ENCODE measurements around the gene CES4A.
"Not testable (repeated sequence)": the region's sequence is repeated elsewhere in the genome, so short reads cannot be mapped to it uniquely, and the experiment has no call there.

The CES4A gene

DNA sequence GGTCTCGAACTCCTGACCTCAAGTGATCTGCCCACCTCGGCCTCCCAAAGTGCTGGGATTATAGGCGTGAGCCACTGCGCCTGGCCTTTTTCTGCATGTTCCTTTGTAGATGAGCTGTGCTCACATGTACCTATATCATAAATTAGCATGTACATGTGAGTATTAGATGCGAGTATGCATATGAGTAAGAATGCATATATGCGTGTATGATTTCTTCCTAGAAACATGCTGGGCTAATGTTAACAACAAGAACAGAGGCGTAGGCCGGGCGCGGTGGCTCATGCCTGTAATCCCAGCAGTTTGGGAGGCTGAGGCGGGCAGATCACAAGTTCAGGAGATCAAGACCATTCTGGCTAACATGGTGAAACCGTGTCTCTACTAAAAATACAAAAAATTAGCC, 5.2 kb downstream of the CES4A start:
- DNase-seq: not testable (repeated sequence)

DNA sequence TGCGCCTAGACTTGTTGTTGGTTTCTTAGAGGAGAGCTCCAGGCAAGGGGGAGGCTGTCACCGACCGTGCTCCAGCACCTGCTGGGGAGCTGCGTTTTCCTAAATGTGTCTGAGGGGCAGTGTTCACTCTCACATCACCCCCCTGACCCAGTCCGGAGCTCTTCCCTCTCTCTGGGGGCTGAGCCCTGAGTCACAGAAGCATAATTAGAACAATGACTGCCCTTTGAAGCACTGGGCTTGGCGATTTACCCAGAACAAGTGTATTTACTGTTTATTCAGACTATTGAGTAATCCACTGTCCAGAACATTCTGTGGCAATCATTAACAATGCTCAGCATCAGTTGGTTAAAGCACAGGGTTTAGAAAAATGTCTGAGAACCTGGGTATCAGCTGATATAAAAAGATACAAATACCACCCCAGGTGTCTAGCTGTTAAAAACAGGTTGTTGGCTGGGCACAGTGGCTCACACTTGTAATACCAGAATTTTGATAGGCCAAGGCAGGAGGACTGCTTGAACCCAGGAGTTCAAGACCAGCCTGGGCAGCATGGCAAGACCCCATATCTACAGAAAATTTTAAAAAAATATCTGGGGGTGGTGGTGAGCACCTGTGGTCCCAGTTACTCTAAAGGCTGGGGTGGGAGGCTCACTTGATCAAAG, 8.1 kb downstream of the CES4A start:
- DNase-seq: no peak

DNA sequence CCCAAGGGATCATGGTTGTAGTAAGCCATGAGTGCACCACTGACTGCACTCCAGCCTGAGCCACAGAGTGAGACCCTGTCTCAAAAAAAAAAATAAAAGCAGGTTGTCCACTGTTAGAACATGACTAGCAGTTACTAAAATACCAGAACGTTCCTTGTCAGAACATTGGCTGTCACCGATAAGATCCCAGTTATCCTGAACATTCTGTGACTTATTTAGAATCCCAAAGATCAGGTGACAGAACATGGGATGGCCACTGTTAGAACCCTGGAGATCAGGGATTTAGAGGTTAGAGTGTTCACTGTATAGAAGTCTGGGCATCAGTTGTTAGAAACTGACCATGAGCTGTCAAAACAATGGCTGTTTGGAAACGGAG, 8.6 kb downstream of the CES4A start:
- no peak for DNase-seq

DNA sequence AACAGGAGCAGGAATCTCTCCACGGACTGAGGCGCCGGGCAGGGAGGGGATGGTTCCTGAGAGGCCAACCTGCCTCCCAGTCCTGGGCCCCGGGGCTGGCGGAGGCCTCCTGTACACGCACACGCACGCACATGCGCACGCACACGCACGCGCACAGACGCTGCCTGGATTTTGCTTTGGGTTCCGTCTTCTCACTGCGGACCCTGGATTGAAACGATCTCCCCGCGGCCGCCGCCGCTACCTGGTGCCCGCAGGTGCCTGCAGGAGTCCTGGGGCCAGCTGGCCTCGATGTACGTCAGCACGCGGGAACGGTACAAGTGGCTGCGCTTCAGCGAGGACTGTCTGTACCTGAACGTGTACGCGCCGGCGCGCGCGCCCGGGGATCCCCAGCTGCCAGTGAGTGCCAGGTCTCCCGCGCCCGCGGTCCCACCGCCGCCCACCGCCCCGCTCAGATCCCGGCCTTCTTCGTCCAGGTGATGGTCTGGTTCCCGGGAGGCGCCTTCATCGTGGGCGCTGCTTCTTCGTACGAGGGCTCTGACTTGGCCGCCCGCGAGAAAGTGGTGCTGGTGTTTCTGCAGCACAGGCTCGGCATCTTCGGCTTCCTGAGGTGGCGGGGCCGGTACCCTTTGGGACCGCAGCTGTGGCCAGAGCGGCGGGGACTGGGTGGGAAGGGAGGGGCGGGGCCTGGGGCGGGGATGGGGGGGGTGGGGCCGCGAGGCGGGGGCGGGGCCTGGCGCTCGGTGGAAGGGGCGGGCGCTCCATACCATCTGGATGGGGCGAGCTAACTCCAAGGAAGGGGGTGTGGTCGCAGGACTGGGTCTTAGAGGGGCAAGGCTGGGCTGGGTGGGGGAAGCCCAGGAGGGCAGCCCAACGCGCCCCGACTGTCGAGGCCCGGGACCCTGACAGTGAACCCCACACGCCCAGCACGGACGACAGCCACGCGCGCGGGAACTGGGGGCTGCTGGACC, 12.3 kb downstream of the CES4A start:
- DNase-seq: peak; percentile 47 to 54

DNA sequence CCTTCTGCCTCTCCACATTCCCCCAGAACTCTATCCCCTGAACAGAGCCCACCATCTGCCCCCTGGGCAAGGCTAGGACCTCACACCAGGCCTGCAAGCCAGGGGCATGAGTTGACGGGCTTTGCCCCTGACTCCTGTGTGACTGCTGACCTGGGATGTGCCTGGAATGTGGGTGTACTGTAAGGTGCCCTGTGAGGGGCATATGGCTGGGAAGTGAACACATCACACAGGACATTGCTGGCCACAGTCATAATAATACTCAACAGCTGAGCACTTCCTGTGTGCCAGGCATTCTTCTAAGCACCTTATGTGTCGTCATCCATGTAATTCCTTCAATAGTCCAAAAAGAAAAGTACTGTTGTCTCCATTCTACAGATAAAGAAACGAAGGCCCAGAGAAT, 13.3 kb downstream of the CES4A start:
- DNase-seq: no peak

DNA sequence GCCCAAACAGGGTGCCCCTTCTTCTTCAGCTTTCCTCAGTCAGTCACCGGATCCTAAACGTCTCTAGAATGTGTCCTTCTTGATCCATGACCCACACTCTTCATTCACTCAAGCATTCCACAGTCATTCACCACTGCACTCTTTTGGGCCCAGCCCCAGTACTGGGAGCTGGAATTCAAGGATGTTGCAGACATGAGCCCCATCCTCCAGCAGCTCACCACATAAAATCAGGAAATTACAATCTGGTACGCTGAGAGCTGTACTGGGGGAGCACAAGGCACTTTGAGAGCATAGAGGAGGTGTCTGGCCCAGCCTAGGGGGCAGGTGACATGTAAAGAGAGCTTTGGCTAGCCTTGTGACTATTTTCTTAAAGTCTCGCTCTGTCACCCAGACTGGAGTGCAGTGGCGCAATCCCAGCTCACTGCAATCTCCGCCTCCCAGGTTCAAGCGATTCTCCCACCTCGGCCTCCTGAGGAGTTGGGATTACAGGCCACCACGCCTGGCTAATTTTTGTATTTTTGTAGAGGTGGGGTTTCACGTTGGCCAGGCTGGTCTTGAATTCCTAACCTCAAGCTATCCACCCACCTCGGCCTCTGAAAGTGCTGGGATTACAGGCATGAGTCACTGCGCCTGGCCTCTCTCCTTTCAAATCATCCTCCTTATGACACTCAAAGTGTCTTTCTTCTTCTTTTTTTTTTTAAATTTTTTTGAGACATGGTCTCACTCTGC, 18.7 kb downstream of the CES4A start:
- no peak for DNase-seq

DNA sequence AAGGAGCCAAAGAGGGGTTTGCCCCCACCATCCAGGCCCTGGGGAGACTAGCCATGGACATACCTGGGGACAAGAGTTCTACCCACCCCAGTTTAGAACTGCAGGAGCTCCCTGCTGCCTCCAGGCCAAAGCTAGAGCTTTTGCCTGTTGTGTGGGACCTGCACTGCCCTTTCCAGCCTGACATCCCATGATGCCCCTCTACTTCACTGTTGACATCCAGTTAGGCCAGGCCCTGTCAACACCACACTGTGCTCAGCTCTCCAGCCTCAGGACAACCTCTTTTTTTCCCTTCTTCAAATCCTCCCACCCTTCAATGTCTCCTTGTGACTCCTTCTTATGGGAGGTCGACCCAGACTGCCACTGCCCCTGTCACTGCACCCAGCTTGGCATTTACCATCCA, 20.8 kb downstream of the CES4A start:
- no peak for DNase-seq

DNA sequence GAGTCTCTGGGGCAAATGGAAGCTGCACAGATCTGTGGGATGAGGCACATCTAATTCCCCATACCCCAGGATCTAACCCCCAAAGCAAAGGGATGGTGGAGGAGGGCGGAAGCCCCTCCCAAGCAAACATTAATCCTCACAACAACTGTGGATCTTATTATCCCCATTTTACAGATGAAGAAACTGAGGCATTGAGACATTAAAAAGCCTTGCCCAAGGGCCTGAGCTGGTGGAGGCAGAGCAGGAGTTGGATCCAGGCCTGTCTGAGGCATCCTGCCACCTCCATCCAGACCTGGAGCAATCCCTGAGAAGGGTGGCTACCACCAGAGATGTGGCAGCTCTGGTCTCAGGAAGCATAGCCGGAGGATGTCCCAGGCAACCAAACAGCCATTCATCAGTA, 22.9 kb downstream of the CES4A start:
- DNase-seq: no peak

DNA sequence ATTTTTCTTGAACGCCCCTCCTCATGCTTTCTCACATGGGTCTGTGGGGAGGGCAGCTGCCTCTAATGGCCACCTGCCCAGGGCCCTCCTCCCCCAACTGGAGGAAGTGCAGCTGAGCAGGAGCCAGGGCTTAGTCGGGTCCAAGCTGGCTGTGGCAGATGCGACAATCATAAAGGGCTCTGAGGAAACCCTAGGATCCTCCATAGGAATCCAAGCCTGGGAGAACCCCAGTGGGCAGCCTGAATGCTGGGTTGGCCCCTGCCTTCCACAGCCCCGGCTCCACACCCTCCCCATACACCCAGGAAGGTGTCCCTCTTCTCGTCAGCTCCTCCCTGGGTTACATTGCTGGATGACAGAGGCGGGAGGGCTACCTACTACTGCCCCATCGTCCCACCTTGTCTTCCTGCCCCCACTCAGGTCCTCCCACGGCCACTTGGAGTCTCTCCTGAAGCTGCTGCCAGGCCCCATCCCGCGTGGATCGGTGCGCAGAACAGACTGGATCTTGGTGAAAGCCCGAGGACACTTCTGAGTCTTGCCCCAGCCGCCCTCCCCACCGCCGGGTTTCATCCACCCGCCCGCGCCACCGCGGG, 24.9 kb downstream of the CES4A start:
- no peak for DNase-seq

DNA sequence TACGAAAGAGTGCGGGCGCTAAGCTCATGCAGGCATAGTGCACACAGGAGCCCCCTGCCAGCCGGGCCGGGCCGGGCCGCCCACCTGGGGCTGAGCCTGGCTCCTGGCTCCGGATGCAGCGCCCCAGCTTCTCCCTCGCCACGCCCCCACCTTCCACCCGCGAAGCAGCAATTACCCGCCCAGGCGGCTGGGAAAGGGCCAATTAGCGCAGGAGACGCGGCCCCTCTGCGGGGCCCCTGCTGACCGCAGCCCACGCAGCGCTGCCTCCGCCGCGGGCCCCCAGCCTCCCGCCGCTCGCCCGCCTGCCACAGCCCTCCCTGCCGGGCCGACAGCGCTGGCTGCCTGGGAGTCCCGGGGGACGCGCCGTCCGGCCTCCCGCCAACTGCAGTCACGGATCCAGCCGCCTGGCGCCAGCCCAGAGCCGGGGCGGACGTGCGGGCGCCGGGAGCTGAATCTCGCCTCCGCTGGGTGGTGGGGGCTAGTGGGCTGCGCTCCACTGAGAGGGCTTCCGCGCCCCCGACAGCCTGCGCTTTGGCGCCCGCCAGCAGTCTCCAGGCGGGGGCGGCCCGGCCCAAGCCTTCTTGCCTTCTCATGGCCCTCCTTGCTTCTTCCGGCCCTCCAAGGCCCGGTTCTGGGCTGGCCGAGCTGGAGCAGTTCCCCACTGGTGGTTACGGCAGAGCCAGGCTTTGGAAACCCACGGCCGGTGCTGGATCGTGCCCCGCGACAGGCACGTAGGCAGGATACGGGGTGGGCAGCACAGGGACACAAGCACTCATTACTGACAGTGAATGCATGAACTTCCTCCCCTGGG, 25.6 kb downstream of the CES4A start:
- DNase-seq: peak; percentile 68

DNA sequence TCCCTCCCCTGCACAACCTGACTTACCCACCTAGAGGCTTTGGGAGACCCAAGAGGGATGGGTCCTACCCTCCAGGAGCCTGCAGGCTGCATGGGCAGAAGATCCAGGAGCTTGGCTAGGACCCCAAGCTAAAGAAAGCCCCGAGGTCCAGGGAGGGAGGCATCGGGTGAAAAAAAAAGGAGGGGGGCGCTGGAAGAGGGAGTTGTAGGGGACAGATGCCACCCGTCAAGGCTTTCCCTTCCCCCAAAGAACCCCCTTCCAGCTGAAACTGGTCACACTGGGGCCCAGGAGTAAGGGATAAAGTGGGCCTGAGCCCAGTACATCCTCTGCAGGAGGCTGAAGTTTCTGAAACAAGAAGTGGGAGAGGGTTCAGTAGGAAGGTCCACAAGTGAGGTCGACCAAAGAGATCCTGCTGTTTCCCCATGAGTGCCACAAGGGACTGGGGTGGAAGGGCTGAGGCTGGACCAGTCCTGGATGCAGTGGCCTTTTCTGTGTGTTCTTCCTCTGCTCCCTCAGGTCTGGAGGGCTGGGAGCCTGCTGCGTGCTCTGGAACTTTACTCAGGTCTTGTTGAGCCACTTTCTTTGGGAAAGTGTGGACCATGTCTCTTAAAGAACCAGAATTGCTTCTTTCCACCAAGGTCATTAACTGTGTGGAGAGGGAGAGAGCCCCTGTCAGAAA, 26.4 kb downstream of the CES4A start:
- no peak for DNase-seq

DNA sequence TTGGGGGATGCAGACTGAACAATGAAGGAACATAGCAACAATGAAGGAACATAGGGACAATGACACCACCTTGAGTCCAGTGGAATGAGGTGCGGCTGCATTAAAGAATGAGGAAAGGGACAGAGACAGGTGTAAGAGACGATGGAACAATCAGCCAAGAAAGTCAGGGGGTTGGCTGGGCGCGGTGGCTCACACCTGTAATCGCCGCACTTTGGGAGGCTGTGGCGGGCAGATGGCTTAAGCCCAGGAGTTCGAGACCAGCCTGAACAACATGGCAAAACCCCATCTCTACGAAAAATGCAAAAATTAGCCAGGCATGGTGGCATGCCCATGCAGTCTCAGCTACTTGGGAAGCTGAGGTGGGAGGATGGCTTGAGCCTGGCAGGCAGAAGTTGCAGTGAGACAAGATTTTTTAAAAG, 26.9 kb downstream of the CES4A start:
- no peak for DNase-seq

DNA sequence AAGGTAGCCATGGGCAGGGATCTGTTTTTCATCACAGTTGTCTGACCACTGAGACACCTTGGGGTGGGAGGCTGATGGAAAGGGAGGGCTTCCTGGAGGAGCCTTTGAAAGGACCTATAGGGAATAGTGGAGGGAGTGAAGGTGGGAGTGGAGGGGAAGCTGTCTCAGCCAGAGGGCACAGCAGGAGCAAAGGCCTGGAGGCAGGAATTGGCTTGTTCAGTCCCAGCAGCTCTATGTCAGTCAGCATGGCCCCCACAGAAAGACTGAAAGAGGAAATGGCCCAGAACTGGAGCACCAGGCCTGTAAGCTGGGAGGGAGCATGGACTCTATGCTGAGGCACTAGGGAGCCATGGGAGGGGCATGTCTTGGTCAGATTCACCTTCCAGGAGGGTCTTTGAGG, 27.8 kb downstream of the CES4A start:
- no peak for DNase-seq

DNA sequence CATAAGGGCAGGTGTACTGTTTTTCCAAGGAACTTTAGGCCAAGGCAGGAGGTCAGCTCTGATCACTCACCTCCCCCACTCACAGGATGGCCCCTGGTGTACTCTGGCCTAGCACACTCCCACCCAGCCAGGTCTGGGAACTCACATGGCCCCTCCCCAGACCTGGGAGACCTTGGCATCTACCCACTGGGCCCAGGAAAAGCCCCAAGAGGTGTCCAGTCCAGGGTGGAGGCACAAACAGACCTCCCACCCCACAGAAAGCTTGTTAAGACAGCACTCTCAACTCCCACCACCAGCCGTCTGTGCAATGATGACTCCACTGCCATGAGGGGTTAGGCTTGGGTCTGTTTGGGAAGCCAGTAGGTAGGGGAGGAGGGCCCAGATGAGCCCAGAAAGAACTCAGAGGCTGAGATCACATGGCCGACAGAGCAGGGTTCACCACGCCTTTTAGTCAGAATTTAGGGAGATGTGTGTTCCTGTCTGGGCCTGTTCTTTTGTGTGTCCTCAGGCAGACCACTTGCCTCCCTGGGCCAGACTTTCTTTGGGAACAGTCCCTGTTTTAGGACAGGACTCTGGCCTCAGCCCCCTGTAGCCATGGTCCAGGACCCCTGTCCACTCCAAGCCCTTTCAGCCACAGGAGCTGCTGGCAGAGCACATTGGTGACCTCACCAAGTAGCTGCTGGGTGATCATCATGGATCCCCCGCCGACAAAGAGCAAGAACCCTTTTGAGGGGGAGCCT, 28.5 kb downstream of the CES4A start:
- DNase-seq: no peak

DNA sequence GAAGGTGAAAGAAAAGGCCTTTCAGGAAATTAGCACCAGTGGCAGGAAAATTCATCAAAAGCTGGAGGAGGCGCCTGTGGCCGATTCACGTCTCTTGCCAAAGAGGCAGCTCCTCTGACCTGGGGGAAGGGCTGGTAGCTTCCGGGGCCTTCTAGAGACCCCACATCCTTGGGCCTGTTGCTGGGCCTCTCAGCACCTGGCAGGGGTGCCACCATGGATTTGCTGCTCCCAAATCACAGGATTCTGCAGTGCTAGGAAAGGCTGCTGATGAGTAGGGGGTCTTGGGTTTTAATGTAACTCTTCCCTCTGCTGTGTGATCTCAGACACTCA, 29.0 kb downstream of the CES4A start:
- DNase-seq: no peak

DNA sequence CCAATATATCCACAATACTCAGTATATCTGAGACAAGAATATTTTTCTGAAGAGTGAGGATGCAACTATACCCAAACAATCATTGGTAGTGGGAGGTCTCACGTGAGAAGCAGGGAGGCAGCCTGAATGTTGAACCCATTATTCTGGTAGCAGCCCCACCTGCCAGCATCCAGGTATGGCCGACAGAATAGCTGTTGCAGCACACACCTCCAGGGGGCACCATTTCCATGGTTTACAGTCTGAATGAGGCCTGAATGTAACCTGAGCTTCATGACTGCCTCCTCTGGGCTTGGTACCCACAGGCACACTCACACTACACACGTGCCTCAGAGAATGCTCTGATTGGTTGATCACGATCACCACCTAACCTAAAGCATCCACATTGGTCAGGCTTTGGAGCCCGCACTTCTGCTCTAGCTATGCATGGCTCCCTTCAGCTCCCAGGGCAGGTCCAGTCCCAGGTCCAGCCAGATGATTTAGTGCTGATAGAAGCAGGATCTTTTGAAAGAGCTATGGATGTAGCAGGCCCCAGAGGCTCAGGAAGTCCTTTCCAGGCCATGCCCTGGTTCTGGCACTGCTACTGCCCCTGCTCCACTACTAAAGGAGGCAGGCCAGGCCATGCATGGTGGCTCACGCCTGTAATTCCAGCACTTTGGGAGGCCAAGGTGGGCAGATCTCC, 29.6 kb downstream of the CES4A start:
- peak; percentile 78 to 83 for DNase-seq

DNA sequence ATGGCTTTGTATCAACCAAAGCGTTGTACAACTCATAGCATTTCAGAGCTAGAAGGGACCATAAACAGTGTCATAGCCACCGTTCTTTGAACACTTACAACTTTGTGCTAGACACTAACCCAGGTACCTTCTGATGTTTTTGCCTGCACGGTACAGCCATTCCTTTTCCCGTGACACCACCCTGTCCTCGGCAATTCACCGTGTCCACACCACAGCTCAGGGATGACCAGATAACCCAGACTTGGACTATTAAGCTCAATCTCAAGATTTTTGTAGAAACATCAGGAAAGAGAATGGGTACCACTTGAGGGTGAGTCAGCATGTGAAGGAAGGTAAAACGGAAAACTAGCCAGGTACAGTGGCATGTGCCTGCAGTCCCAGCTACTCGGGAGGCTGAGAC, 30.8 kb downstream of the CES4A start:
- DNase-seq: no peak

DNA sequence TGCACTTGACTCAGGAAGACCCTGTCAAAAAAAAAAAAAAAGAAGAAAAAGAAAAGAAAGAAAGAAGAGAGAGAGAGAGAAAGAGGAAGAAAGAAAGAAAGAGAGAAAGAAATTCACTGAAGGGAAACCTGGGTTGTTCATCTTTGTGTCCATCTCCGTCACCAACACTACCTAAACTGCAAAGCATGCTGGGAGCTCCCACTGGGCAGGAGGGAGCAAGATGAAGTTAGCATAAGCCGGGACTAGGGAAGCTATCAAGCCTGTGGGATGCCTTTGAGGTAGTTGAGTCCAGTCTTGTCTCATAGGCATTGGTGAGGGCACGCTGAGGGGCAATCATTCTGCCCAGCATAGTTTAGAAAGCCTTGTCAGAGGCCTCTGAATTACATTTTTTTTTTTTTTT, 32.9 kb downstream of the CES4A start:
- DNase-seq: no peak

DNA sequence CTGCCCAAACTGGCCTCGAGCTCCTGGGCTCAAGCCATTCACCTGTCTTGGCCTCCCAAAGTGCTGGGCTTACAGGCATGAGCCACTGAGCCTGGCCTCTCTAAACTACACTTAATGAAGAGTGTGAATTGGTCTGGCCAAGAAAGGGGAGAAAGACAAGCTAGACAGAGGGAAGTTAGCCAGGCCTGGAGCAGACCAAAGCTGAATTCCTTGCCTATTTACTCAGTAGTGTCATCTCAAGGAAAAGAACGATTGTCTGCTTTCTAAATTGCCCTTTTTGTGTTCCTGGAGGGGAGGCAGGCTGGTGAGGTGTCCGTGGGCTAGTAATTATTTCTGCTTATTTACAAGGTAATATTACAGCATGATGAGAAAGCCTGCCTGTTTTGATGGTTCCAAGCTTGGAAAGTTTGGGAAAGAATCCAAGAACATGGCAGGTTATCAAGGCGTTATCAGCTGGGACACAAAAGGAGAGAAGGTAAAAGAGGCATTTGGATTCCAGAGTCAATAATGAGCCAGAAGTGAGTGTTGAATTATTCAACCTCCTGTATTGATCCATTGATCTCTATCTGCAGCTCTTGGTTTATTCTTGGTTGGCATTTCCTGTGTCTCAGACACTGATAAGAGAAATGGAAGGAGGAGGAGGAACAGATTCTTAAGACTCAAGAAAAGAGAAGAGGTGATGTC, 34.3 kb downstream of the CES4A start:
- DNase-seq: no peak

DNA sequence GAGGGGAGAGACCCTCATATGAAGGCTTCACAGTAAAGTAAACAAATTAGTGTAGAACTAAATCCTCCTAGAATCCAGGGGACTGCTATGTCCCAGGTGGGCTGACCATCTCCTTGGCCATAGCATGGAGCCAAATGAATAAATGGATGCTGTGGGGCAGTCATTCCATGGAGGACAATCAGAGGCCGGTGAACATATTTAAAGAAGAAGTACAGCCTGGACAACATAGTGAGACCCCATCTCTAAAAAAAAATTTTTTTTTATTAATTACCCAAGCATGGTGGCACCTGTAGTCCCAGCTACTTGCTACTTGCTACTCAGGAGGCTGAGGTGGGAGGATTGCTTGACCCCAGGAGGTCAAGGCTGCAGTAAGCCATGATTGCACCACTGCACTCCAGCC, 35.3 kb downstream of the CES4A start:
- no peak for DNase-seq
